Upper lobe of left lung (tissue), 4 donors: ENCODE measurements around the gene EXOC3L4.

Experiments used
- CTCF ChIP-seq, 6 experiments: fragments of 450-650 bp in 4 of 6; fragments of 200-600 bp in 2 of 6; sonication (generic) in 2 of 6; IDR thresholded peaks; one replicate each; pipeline ENCODE4 v1.5.1; 2016 to 2019; ENCODE audit warnings: antibody characterized with exemption in 6 of 6
- POLR2AphosphoS5 ChIP-seq, 2 donors: sonication (generic); formaldehyde crosslinking; IDR thresholded peaks; one replicate each; pipeline ENCODE4 v1.5.1; 2017; ENCODE audit warnings: antibody characterized with exemption in 2 of 2

- TF ChIP-seq CTCF (IDR thresholded peaks at IDR 0.05): no peak
- TF ChIP-seq POLR2AphosphoS5 (IDR thresholded peaks at IDR 0.05): no peak
These were observed 38.1 kb downstream of the EXOC3L4 start for GRCh38 chr14:103132381-103133209.
